HG03139 (cell line): ENCODE data around the gene CCDC187.
A peak's percentile ranks its signal among the peaks of the same experiment; 100 is the strongest.

ENCODE experiments used
- ATAC-seq: cut with Tn5 transposase; IDR thresholded peaks from one replicate; pipeline ENCODE4 v1.9.1; 2021; ENCODE audit not compliant: unreplicated experiment

CCDC187 gene

DNA sequence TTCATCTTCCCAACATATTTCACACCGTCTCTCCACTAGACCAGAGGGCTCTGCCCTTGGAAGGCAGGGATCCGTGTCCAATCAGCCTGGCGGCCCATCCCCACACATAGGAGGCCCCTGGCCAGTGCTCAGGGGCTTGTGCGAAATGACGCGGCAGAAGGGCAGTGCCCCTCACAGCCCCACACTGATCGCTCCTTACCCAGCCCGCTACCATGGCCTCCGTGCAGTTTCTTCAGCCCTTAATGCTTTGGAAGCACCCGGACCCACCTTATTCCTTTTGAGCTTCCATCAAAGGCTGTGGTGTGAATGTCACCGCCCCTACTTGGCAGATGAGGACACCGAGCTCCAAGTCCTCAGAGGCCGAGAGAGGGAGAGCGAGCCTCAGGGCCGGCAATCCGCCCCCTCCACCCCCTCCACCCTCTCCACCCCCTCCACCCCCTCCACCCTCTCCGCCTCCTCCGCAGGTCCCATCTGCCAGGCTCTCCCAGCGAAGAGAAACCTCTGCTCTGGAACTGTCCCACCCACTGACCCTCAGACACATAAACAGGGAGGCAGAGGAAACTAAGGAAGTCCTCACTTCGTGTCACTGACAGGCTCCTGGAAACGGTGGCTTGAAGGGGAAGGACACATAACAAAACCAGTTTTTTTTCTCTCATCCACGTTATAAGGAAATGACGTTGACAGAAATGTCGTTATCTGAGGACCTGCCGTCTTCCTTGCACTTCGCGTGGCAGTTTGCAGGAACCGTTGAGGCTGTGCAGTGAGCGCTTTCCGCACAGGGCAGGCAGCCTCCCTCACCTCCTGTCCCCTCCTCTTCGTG, 72.2 kb downstream of the CCDC187 start:
- no peak for ATAC-seq

DNA sequence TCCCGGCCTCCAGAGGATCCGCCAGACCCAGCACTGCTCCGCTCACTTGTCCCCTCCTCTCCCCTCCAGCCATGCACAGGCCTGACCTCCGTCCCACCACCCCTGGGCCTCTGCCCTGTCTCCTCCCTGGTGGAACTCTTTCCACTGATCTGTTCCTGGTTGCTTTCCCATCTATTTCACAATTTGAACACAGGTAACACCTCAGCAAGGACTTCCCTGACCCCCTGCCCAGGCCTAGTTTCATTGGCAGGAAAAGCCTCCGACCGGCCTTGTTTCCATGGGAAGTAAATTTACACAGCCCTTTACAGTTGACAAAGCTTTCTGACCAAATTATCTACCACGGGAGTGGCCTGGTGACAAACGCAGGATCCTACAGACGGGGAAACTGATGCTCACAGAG, 73.1 kb downstream of the CCDC187 start:
- ATAC-seq, result no peak

DNA sequence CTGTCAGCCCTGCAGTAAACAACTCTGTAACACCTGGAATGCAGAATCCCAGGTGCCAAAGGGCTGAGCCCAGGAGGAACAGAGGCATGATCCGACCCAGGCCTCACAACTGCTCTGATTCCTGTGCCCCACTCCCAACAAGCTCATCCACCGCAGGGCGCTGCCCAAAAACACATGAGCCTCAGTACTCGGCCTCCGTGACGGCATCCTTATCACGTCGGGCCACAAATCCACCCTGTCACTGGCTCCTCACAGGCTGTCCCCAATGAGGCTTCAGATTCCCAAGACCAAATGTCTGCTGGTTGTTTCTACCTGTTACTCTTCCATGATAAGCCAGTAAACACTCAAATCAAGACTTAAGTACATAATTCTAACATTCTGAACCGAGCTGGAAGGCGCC, 73.5 kb downstream of the CCDC187 start:
- ATAC-seq, result no peak

DNA sequence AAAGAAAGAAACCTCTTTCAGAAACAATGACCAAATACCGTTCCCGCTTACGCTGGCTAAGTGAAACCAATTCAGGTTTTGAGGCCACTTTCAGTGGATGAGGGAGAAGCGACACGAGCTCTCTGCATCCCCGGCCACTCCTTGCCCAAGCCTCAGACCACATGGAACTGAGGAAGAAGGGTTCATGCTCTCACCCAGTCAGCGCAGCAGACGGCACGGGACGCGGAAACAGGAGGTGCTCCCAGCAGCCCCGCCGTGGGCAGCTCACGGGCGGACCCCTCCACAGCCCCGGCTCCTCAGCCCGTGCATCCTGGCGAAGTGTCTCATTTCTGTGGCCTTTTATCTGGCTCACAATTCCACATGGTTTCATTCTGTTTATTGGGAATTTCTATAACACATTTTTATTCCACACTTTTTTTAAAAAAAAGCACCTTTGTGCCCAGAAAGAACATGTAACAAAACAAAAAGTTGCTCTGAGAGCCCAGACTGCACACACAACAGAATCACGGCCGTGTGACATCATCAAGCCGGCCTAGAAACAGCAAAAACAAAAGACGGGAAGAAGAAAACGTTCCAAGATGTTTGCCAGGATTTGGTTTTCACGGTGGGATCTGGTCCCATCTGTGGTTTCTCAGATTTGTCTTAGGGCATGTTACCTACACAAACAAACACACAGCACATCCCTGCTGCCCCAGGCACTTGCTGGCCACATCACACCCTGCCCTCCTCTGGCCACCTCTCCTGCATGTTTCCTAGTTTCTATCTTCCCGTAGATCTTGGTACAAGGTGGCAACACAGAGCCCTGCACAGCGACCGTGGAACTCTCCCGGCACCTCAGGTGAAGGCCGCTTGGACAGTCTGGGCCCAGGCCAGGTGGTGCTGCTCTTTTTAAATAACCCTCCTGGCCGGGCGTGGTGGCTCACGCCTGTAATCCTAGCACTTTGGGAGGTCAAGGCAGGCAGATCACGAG, 74.5 kb downstream of the CCDC187 start:
- ATAC-seq, result no peak

DNA sequence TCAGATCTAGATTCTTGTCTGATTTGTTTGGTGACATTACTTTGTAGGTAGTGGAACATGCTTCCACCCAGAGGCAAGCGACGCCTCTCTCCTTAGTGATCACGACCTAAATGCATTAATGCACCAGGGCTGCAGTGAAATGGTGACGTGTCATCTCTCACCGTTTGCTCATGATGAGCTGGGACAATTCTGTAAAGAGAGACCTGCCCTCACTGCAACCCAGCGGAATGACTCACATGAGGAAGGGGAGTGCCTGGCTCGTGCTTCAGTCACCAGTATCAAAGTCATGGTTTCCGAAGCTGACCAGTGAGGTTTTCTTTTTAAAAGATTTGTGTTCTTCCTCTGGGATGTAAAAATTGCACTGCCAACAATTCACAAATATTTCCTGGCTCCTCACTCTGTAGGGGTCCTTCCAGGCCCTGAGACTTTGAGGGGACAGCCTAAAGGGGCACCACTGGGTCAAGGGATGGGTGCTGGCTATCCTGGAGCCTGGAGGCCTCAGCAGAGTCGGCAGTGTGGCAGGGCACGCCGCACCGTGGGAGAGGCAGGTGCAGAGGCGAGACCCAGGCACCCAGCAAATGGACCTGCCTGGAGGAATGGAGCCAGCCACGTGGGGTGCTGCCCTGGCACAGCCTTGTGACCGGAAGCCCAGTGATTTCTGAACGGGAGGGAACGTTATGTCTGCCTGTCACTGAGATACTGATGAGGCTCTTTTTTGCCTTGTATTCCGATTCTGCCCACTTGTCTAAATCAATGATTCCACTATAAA, 75.6 kb downstream of the CCDC187 start:
- ATAC-seq, result no peak

DNA sequence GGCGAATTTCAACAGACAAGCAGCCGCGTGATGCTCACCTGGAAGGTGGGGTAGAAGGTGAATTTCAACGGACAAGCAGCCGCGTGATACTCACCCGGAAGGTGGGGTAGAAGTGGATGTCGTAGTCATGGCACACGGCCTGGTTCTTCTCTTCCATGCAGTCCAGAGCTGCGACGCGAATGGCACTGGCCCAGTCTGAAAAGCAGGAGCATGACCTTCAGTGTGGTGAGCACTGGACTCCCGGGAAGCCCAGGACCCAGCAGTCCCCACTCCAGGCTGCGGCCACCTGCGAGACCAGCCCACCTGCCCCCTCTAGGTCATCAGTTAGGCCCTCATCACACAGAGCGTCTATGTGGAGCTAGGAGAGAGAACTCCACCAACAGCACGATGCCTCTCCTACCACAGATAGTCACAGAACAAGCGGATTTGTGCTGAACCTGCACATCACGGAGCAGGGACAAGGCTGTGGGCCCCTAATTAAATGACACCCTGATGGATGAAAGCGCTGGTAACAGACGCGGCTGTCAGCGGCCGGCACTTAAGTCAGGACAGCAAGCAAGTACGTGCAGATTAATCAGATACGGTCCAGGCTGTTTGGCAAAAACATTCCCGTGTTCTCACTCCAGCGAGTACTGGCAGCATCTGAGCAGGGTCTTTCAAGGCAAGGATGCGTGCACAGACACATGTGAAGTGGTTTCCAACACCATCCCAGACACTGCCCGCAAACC, 77.0 kb downstream of the CCDC187 start:
- no peak for ATAC-seq

DNA sequence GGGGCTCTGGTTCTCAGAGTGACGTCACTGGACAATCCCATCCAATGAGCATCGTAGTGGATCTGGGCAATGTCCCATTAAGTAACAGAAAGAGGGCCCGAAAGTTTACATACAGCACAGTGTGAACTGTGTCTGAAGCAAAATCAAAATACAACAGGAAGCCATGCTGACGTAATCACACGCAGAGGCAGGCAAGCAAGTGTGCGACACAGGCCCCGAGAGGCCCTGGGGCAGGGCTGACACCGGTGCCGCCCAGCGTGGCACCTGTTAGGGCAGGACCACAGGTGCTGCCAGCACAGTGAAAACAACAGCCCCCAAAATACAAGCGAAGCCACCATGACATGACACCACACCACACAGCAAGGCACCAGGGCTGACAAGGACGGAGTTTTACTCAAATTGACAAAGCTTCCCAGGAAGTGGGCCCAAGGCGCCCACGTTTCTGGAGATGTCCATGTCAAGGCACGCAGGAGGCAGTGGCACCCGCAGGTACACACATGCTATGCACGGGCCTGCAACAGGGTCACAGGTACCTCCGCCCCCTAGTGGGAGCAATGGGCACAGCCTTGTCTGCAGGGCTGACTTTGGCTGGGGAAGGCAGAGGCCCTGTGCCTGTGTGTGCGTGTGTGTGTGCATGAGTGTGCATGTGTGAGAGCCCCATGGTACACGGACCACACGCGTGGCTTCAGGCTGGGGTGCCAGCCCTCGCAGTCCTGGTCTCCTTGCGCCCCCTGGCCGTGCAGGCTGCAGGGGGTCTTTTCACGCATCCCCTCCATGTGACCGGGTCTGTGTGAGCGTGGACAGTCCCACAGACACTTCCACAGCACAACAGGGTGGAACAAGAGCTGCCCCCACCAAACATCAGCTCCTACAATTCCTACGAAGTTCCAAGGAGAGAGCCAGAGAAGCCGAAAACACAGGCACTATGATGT, 77.9 kb downstream of the CCDC187 start:
- peak; percentile 52 for ATAC-seq

DNA sequence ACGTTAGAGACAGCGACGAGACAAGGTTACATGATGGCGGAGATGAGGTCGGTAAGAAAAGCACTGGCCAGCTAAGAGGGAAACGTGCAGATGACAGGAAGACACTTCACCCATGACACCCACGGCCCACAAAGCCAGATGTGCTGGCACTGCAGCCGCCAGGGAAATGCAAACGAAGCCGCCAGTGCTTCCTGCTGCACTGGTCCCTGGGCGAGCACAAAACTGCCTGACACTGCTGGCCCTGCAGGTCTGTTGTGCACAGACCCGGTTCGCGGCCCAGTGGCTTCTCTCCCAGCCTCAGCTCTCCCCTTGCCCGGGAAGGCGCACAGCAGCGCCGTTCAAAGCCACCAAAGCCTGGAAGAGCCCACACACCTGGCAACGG, 78.5 kb downstream of the CCDC187 start:
- ATAC-seq, result peak; percentile 51

DNA sequence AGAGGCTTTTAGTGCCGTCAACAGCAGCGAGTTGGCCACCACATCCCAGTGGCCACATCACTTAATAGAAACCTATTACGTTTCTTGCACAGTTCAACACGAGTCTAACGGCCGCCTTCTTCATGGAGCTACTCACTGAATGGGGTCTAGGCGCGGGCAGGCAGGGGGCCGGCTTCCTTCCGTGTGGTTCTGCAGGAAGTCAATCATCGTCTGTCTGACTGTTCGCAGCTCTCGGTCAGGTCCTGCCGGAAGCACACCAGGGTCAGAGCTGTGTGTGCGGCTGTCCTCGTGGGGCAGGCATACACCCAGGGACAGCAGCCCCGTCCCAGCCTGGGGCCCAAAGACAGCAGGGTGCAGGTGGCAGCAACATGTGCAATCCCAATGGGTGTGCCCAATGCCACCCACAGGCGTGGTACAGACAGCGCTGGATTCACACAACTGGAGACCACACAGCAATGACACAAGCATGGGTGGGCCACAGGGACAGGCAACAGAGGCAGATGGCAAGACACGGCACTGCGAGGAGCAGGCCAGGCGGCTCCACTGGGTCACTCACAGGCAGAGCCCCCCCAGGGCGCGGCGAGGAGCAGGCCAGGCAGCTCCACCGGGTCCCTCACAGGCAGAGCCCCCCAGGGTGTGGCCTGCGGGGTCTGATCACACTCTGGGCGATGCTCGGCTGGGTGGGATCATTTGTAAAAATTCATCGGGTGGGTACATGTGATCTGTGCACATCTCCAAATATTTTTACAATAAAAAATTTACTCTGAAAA, 79.8 kb downstream of the CCDC187 start:
- no peak for ATAC-seq

DNA sequence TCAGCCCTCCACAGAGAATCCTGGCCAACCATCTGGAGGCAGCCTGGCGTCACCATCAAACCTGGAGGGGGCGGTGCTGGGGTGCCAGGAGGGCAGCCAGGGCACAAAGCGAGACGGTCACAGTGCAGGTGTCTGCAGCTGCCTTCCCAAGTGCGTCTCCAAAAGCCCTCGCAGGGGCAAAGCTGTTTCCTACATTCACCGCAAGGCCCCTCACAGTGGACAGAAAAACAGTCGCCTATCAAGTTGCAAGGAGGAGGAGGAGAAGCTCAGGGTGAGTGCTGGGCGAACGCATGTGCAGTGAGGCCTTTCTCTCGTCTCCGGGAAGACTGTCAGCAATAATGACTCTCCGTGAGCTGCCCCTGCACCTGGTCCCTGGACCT, 81.0 kb downstream of the CCDC187 start:
- no peak for ATAC-seq

DNA sequence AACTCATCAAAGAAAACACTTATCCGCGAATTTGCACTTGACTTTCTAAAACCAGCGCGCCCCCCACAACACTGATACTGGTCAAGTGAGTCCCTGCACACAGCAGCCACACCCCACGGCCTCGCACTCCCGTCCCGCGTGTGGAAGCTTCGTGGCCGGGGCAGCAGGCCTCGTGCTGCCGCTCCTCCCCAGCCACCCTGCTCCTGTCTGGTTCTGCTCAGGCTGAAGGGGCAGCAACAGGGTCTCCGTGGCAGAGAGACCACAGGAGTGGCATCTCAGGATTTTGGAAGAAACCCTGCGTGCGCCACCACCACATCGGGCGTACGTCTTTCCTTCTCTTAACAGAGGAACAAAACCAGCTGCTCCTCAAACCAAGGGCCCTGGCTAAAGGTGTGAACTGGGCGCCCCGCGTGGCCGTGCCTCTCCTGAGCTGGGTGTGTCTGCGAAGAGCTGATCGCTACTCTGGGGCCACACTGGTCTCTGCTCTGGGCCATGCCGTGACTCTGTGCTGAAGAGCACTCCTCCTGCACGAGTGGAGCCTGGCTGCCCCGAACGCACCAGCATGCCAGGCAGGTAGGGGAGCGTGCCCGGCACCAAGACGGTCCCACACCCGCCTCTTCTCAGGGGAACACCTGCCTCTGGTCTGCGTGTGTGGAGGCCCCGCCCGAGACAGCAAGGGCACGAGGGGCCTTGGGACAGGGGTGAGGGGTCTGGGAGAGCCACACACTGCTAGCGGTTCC, 81.6 kb downstream of the CCDC187 start:
- ATAC-seq, result no peak

DNA sequence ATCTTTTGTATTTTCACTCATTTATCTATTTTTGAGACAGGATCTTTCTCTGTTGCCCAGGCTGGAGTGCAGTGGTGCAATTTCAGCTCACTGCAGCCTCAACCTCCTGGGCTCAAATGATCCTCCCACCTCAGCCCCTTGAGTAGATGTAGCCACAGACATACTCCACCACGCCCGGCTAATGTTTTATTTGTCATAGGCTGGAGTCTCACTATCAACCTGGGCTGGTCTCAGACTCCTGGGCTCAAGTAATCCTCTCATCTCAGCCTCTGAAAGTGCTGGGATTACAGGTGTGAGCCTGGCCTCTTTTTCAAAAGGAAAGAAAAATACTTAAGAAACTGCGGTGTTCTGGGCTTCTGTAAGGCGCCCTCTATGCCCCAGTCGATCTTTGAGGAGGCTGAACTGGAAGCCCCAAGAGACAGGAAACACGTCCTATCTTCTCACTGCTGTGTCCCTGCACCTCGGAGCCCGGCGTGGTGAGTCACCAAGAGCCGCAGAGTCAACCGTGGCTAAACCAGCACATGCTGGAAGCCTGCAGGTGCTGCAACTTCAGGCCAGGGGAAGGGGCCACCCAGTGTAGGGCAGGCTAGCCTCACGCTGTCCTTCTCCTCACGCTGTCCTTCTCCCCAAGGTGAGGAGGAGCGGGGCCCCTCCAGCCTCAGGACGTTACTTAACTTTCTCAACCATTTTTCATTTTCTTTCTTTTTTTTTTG, 83.7 kb downstream of the CCDC187 start:
- ATAC-seq, result no peak

DNA sequence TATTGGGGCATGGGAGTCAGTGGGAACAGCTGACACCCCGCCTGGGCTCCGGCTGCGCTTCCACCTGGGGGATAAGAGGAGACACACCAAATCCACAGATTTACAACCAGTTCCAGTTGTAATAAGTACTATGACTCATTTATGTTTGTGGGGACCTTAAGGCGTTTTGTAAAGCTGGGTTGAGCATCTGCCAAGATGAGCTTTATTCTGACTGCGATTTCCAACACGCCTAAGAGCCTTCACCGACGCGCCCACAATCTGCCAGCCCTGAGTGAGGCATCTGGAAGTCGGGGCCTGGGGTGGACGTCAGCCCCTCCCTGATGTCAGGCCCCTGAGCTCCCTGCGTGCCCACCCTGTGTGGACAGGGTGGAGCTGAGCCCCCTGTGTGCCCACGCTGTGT, 84.6 kb downstream of the CCDC187 start:
- no peak for ATAC-seq

DNA sequence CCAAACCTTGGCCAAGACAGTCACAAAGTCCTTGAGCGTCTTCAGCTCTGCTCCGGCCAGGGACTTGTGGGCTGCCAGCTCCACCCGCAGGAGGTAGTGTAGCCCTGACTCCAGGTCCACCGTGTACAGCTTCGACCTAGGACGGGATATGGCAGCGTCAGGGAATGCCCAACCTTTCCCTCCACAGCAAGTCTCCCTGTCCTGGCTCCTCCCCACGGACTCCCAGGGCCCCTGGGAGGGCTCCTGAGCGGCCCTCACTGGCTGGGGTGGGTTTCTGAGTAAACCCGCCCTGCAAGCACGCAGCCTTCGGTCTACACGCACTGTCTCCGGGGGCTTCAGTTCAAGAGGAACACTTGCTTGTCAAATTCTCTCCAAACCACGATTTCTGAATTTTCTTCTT, 85.2 kb downstream of the CCDC187 start:
- ATAC-seq, result no peak

DNA sequence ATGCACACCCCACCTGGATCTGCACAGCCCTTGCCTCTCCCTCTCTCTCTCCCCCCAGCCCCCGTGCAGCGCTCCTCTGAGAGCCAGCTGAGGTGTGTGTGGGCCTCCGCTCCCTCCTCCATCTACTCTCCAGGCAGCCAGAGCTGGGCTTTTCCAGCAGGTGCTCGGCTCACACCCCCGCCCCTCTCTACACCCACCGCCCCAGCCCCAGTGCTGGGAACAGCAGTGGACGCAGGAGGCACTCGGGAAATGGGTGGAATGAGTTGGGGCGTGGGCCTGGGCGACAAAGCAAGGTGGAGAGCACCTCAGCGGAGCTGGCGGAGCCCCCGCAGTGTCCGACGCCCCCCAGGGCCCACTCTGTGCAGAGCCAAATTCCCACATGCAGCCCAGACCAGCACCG, 85.6 kb downstream of the CCDC187 start:
- no peak for ATAC-seq

DNA sequence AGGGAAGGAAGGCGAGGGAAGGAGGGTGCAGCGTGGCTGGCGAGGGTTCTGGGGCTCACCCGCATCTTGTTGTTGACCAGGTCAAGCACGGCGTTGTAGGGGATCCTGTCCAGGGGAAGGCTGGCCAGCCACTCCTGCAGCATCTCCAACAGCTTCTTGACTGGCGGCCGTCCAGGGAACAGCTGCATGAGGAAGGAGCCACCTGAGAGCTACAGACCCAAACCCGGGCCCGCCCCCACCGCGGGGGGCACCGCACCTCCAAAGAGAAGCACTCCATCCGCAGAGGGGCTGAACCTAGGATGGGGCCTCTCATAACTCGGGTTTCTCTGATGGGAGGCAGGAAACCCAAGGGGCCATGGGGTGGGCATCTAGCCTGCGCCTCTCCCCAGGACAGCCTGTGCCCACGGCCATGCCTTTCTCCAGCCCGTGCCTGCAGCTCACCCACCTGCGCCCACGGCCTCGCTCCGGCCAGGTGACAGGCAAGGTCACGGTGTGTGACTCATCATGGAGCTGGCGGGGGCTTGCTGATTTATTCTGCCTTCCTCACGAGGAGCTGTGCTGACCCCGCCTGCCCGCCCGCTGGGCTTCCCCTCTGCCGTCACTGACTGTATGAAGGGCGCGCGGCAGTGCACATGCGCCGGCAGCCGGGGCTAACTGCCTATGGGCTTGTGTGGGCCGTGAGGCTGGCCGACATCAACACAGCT, 87.2 kb downstream of the CCDC187 start:
- no peak for ATAC-seq

DNA sequence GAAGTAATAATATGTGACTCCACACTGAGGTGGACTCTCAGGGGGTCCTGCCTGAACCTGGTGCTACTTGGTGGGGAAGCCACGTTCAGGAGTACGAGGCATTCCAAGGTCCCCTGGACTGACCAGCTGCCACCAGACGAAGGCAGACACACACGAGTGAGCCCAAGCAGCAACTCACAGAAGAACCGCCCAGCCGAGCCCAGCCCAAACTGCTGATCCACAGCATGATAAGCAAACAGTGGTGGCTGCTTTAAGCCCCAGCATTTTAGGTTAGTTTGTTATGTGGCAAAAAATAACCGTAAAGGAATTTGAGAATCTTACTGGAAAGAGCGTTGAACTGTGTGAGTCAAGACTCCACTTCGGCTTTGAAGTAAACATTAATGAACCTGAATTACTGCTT, 90.2 kb downstream of the CCDC187 start:
- ATAC-seq, result no peak
